ENCODE results near the gene PDZRN3. TPM values are rescaled to one million over a fixed set of nuclear protein-coding genes. Genes with fewer than 3 reads are reported as not detected.

PDZRN3 gene
- total RNA-seq, 1 experiment from 2014 or later, result 0.17 TPM

DNA sequence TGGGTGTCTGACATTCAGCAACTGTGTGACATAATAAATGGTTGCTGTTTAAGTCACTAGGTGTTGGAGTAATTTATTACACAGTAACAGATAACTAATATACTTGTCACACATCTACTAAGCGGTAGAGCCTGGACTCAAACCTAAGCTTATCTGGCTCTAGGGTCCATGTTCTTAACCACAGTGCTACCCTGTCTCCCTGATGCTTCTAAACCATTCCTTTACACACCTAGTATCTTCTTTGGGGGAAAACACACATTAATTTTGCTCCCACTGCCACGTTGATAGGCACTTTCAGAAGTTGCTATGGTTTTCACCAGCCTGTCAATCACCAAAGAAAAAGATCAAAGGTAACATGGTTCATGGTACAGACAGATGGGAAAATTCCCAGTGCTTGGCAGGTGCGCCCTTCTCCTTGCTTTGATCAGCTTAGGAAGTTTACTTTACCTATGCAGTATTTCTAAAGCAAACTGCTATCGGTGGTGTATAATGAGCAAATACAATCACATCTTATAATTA is 150.8 kb downstream of the PDZRN3 start (continued):
- TF ChIP-seq, protein P1, sequence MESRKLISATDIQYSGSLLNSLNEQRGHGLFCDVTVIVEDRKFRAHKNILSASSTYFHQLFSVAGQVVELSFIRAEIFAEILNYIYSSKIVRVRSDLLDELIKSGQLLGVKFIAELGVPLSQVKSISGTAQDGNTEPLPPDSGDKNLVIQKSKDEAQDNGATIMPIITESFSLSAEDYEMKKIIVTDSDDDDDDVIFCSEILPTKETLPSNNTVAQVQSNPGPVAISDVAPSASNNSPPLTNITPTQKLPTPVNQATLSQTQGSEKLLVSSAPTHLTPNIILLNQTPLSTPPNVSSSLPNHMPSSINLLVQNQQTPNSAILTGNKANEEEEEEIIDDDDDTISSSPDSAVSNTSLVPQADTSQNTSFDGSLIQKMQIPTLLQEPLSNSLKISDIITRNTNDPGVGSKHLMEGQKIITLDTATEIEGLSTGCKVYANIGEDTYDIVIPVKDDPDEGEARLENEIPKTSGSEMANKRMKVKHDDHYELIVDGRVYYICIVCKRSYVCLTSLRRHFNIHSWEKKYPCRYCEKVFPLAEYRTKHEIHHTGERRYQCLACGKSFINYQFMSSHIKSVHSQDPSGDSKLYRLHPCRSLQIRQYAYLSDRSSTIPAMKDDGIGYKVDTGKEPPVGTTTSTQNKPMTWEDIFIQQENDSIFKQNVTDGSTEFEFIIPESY (IDR thresholded peaks at IDR 0.05; ENCODE audit: extremely low read depth, insufficient replicate concordance, low read length), result no peak
- TF ChIP-seq ELF1 (IDR thresholded peaks at IDR 0.05; ENCODE audit: borderline replicate concordance, low read depth) (no peak), RAD21 (IDR thresholded peaks at IDR 0.05; ENCODE audit: low read depth) (no peak), SP1 (IDR thresholded peaks at IDR 0.05; ENCODE audit: low read depth) (no peak), EZH2 (IDR thresholded peaks at IDR 0.05) (no peak), SIN3A (IDR thresholded peaks at IDR 0.05; ENCODE audit: low read depth) (no peak), POLR2A (IDR thresholded peaks at IDR 0.05; ENCODE audit: borderline replicate concordance, extremely low read depth, insufficient read depth, insufficient read length) (no peak), EZH2phosphoT487 (IDR thresholded peaks at IDR 0.05; ENCODE audit: borderline replicate concordance) (no peak), SRF (IDR thresholded peaks at IDR 0.05; ENCODE audit: low read depth) (no peak), CBX3 (IDR thresholded peaks at IDR 0.05; ENCODE audit: low read depth) (no peak), FOSL1 (IDR thresholded peaks at IDR 0.05; ENCODE audit: low read depth) (no peak)
- TF ChIP-seq, protein P2, sequence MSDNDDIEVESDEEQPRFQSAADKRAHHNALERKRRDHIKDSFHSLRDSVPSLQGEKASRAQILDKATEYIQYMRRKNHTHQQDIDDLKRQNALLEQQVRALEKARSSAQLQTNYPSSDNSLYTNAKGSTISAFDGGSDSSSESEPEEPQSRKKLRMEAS (IDR thresholded peaks at IDR 0.05), result no peak

DNA sequence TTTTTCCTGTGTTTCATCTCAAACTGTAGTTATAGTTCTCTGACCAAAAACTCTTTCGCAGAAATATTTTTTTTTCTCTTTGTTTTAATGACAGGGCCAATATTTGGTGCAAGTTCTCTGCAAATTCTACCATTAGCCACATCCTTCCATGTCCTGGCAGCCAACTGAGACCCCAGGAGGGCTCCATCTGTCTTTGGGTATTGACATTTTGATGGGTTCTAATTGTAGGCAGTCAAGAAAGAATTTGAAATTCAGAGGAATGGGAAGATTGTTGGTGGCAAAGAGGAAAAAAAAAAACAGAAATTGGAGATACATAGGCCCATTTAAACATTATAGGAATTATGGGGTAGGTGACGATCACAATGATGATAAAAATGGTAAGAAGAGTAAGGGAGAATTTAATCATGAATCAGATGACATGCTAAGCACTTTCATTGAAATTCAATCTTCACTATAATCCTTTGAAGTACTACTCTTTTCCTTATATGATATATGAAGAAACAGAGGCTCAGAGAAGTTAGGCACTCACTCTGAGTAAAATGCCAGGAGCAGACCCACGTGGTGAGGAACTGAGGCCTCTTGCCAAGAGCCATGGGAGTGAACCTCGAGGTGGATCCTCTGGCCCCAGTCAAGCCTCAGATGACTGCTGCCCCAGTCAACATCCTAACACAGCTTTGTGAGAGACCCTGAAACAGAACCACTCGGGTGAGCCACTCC is 151.4 kb downstream of the PDZRN3 start:
- intact Hi-C loops (cut with micrococcal nuclease), result no loop called here
- CTCF ChIA-PET, result no interaction called here
- no peaks in the 10 kb centered on the region for H3K9me3 ChIP-seq (ENCODE audit: control insufficient read depth in 1 of 2, insufficient read depth in 1 of 2, low read depth in 1 of 2, low read length in 2 of 2)
- no peak overlapping the region for H3K27ac ChIP-seq (ENCODE audit: low read depth, low read length)
- BruUV-seq (replicated peaks), result no TSS peak
- POLR2A ChIA-PET, result no interaction called here
- no peak overlapping the region for H2AFZ ChIP-seq (ENCODE audit: low read depth, low read length, poor library complexity, severe bottlenecking)
- no peaks in the 10 kb centered on the region for H3K4me1 ChIP-seq (ENCODE audit: control insufficient read depth in 1 of 2, insufficient read depth in 2 of 2, low read length in 2 of 2)
- H4K20me1 ChIP-seq (ENCODE audit: insufficient read depth), result no peaks in the 10 kb centered on the region
- no peaks in the 10 kb centered on the region for H3K9me2 ChIP-seq (ENCODE audit: insufficient read depth)
- no peak overlapping the region for H3K4me2 ChIP-seq (ENCODE audit: low read length)
- no peak overlapping the region for H3K4me3 ChIP-seq (replicated peaks in 1 of 2; ENCODE audit: low read depth in 1 of 2, low read length in 2 of 2)
- no peak for ATAC-seq
- H3K9ac ChIP-seq (ENCODE audit: low read length), result no peak overlapping the region
- no peak for DNase-seq (ENCODE audit: low read depth, low spot score)
- no peaks in the 10 kb centered on the region for H3K36me3 ChIP-seq (ENCODE audit: control insufficient read depth in 1 of 2, insufficient read depth in 2 of 2, low read length in 2 of 2)
- no peaks in the 10 kb centered on the region for H3K79me2 ChIP-seq (ENCODE audit: insufficient read depth, low read length)
- H3K27me3 ChIP-seq (ENCODE audit: insufficient read depth, low read length), result peaks cover 6% of the 10 kb centered on the region; the same call in 1 of the 2 replicates
- RAD21 ChIA-PET (ENCODE audit: low non-redundant PET in 1 of 2, low total read pairs in 2 of 2, uncharacterized antibody in 2 of 2, unreplicated experiment in 2 of 2), result no interaction called here
- TF ChIP-seq ELF1 (IDR thresholded peaks at IDR 0.05; ENCODE audit: borderline replicate concordance, low read depth) (no peak), YY1 (IDR thresholded peaks at IDR 0.05; ENCODE audit: extremely low read depth, insufficient replicate concordance, low read depth, low read length) (no peak), RAD21 (IDR thresholded peaks at IDR 0.05; ENCODE audit: low read depth) (no peak), FOSL1 (IDR thresholded peaks at IDR 0.05; ENCODE audit: low read depth) (no peak), EGR1 (IDR thresholded peaks at IDR 0.05; ENCODE audit: low read depth) (no peak), EZH2 (IDR thresholded peaks at IDR 0.05) (no peak), CBX3 (IDR thresholded peaks at IDR 0.05; ENCODE audit: low read depth) (no peak), CEBPB (IDR thresholded peaks at IDR 0.05; ENCODE audit: low read depth) (no peak)
- TF ChIP-seq, protein P2 (IDR thresholded peaks at IDR 0.05), result no peak
- TF ChIP-seq, protein P3, sequence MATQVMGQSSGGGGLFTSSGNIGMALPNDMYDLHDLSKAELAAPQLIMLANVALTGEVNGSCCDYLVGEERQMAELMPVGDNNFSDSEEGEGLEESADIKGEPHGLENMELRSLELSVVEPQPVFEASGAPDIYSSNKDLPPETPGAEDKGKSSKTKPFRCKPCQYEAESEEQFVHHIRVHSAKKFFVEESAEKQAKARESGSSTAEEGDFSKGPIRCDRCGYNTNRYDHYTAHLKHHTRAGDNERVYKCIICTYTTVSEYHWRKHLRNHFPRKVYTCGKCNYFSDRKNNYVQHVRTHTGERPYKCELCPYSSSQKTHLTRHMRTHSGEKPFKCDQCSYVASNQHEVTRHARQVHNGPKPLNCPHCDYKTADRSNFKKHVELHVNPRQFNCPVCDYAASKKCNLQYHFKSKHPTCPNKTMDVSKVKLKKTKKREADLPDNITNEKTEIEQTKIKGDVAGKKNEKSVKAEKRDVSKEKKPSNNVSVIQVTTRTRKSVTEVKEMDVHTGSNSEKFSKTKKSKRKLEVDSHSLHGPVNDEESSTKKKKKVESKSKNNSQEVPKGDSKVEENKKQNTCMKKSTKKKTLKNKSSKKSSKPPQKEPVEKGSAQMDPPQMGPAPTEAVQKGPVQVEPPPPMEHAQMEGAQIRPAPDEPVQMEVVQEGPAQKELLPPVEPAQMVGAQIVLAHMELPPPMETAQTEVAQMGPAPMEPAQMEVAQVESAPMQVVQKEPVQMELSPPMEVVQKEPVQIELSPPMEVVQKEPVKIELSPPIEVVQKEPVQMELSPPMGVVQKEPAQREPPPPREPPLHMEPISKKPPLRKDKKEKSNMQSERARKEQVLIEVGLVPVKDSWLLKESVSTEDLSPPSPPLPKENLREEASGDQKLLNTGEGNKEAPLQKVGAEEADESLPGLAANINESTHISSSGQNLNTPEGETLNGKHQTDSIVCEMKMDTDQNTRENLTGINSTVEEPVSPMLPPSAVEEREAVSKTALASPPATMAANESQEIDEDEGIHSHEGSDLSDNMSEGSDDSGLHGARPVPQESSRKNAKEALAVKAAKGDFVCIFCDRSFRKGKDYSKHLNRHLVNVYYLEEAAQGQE (IDR thresholded peaks at IDR 0.05; ENCODE audit: low read depth), result no peak
- TF ChIP-seq, protein P4, sequence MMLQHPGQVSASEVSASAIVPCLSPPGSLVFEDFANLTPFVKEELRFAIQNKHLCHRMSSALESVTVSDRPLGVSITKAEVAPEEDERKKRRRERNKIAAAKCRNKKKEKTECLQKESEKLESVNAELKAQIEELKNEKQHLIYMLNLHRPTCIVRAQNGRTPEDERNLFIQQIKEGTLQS (IDR thresholded peaks at IDR 0.05), result no peak

All from HCT116 (cell line).